CD4-positive, alpha-beta T cell treated with Interleukin-17A for 1 hour (primary cell): ENCODE results near the gene CLCN1.
A peak's percentile ranks its signal among the peaks of the same experiment; 100 is the strongest.

Experiments
- DNase-seq: peaks from one replicate; pipeline ENCODE4 v3.0.0-alpha.2; 2020

Gene CLCN1

GRCh38 chr7:143368387-143368786 lies 52.5 kb downstream of the CLCN1 start:
- DNase-seq: no peak

DNA sequence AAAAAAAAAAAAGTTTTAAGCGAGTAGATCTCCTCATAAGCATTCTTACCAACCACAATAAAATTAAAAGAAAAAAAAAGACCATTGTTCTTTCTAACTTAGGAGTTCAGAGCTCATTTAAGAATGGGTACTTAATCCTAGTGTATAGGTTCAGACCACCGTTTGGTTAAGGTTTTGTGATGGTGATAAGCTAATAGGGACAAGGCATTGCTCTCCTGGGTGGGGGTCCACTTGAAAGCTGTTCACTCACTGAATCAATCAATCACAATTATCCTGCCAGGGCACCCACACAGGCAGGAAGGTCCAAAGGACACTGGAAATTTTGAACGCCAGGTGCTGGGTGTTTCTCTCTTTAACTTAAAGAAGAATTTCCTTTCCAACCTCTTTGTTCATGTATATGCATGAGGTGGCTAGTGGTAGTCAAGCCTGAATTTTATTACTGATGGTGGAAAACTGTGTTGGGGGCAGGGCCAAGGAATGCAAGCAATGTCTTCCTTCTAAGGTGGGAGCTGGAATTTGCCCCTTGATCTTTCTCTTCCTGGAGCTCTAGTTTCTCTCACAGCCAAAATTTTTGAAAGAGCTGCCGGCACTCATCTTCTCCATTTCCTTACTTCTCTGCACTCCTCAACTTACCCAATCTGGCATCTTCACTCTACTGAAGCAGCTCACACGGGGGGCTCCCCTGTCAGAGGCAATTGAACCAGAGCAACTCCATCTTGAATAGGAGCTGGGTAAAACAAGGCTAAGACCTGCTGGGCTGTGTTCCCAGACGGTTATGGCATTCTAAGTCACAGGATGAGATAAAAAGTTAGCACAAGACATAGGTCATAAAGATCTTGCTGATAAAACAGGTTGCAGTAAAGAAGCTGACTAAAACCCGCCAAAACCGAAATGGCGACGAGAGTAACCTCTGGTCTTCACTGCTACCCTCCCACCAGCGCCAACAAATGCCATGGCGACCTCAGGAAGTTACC lies 54.1 kb downstream of the CLCN1 start:
- DNase-seq: no peak

- DNase-seq: peak; percentile 64
Observed at GRCh38 chr7:143372070-143372469, 56.2 kb downstream of the CLCN1 start.

GRCh38 chr7:143373255-143373794 lies 57.4 kb downstream of the CLCN1 start:
- no peak for DNase-seq

GRCh38 chr7:143374561-143374960 lies 58.6 kb downstream of the CLCN1 start:
- DNase-seq: no peak

- DNase-seq: peak; percentile 70
Observed at GRCh38 chr7:143375298-143376034, 59.6 kb downstream of the CLCN1 start.

- no peak for DNase-seq
Observed at GRCh38 chr7:143376396-143376795, 60.5 kb downstream of the CLCN1 start.

- DNase-seq: no peak
Observed at GRCh38 chr7:143379611-143380259, 63.8 kb downstream of the CLCN1 start.

DNA sequence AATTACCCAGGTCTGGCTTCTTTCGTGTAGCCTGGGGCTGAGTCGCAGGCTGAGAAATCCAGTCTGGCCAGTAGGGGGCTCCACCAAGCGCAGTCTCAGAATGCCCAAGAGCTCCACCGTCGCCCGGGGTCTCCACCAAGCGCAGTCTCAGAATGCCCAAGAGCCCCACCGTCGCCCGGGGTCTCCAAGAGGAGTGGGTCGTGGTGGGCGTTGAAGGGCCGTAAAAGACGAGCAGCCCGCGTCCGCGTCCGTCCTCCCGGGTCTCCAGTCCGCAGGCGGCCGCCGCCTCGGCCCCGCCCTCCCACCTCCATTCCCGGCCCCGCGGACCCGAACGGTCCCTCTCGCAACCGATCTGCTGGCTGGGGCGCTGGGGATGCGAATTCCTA lies 64.3 kb downstream of the CLCN1 start:
- peak; percentile 92 for DNase-seq

DNA sequence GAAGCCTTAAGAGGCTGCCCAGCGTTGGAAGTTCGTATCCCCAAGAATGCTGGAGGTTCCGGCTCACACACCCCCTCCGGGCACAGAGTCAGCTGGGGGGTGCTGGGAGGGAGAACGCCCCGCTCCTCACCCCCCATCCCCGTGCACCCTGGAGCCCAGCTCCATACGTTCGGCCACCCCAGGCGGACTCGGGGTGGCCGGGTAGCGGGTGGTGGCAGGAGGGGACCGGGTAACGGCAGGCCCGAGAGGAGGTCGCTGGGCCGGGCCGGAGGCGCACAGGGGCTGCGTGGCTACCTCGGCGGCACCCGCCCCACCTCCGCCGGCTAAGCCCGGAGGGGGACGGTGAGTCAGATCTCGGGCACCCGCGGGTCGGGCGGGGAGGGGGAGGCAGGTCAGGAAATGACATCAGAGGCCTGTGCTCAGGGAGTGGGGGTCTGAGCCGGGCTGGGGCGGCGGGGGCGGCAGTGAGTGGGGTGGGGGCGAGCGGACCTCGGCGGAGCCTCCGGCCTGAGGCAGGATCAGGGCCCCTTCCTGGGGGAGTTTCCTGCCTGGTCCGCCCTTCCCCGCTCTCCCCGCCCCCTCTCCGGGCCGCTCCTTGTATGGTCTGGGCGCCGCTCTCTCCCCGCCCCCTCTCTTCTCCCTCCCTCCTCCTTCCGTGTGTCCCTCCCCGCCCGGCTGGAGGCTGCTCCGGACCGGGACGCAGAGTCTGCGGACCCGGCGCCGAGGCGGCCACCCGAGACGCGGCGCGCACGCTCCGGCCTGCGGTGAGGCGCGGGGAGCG lies 64.9 kb downstream of the CLCN1 start, which contains the start of gene ZYX:
Gene ZYX, plus strand, starts transcription at position 700 of the 781 bp plus-strand sequence. CDS start 227 bp downstream, outside the sequence.
- peak; percentile 88 for DNase-seq

DNA sequence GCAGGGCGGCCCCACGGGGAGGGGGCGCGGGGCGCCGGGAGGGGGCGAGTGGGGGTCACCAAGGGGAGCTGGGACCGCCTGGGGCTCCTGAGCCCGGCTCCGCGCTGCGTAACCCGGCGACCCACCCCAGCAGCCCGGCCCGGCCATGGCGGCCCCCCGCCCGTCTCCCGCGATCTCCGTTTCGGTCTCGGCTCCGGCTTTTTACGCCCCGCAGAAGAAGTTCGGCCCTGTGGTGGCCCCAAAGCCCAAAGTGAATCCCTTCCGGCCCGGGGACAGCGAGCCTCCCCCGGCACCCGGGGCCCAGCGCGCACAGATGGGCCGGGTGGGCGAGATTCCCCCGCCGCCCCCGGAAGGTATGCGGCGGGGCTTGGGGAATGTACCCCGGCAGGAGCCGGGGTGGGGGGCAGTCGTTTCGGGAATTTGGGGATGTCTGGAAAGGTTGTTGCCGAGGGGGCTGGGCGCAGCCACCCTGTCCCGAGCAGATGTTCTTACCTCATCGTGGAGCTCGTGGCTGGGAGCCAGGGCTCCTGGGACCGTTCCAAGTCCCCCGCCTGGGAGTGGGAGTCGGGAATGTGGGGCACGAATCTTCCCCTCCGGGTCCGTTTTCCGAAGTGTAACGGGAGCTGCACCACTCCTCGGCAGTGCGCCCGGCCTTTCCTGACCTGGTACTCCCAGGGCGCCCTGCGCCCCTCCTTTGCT lies 65.7 kb downstream of the CLCN1 start:
- no peak for DNase-seq

- DNase-seq: no peak
Observed at GRCh38 chr7:143382126-143382790, 66.3 kb downstream of the CLCN1 start.

DNA sequence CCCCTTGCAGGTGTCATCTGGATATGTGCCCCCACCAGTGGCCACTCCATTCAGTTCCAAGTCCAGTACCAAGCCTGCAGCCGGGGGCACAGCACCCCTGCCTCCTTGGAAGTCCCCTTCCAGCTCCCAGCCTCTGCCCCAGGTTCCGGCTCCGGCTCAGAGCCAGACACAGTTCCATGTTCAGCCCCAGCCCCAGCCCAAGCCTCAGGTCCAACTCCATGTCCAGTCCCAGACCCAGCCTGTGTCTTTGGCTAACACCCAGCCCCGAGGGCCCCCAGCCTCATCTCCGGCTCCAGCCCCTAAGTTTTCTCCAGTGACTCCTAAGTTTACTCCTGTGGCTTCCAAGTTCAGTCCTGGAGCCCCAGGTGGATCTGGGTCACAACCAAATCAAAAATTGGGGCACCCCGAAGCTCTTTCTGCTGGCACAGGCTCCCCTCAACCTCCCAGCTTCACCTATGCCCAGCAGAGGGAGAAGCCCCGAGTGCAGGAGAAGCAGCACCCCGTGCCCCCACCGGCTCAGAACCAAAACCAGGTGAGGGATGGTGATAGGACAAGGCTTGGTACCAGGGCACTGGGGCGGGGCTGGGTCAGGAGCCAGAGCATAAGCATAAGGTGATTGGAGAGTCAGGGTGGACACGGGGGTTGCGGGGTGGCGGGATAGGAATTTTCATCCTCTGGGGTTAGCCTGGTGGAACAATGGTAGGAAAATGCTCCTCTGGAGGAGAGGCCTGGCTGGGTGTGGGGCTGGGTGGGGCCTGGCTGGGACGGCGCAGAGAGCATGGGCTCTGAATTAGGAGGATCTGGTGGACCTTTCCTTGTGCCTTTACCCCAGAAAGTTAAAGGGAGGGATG lies 67.1 kb downstream of the CLCN1 start:
- DNase-seq: no peak

- no peak for DNase-seq
Observed at GRCh38 chr7:143383642-143383957, 67.7 kb downstream of the CLCN1 start.

DNA sequence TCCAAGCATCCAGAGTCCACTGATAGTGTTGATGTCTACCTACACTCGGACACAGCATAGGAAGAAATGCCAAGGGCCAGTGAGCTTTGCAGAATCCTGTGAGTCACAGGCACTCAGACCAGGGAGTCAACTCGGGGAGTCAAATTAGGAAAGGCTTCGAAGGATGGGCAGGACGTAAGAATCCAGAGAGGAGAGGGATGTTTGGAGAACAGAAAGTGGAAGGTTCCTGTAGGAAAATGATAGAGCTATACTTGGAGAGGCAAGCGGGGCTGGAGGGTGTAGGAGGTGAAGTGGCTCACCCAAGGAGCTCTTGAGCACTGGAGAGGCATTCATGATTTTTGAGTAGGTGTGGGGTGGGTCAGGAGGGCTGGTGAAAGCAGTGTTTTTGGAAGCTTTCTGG lies 68.2 kb downstream of the CLCN1 start:
- DNase-seq: no peak

DNA sequence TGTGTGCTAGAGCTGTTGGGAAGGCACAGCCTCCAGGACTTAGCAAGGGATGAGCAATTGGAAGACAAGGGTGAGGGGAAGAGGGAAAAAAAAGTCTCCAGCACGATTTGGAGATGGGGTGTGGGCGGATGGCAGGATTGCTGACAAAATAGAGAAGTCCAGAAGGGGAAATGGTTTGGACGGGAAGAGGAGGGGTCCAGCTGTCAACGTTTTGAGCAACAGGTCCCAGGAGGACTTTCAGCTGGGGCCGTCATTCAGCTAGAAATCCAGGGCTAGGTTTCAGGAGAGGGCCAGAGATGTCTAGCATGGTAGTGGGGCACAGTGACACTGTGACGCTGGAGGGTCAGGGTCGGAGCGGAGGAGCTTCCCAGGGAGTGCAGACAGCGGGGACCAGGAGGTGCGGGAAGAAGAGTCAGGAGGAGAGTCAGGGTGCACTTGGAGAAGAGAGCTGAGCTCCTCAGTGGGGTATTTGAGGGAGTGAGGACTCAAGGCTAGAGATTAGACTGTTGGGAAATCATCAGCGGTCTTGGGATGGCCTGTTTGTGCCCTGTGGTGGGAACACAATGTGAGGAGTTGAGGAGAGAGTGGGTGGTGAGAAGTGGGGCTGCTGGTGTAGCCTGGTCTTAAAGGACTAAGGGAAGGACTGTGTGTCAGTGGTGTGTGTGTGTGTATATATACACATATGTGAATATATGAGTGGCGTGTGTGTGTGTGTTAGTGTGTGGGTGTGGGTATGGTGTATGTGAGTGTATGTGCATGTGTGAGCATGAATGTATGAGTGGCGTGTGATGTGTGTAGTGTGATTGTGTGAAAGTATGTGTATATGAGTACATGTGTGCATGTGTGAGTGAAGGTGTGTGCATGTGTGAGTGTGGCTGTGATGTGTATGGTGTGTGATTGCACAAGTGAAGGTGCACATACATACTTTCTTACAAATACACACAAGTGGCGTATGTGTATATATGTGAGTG lies 69.0 kb downstream of the CLCN1 start:
- DNase-seq: no peak

GRCh38 chr7:143385891-143386781 lies 70.2 kb downstream of the CLCN1 start:
- DNase-seq: peak; percentile 72
